Parathyroid adenoma (tissue), 2 donors: Measurements from ENCODE around the gene QRFP.

Experiments
- H2AFZ ChIP-seq: fragments of 300-600 bp; sonication (generic); one replicate; pipeline ENCODE4 v1.7.0; 2017; ENCODE audit warnings: antibody characterized with exemption, mild to moderate bottlenecking
- H3K27ac ChIP-seq: fragments of 300-600 bp; sonication (generic); one replicate; pipeline ENCODE4 v1.7.0; 2017
- H3K27me3 ChIP-seq: fragments of 300-600 bp; sonication (generic); one replicate; pipeline ENCODE4 v1.7.0; 2017; ENCODE audit warnings: low read length; ENCODE audit not compliant: control insufficient read depth, insufficient read depth
- H3K36me3 ChIP-seq: fragments of 300-600 bp; sonication (generic); one replicate; pipeline ENCODE4 v1.7.0; 2017; ENCODE audit warnings: low read length; ENCODE audit not compliant: control insufficient read depth, insufficient read depth
- H3K4me1 ChIP-seq: fragments of 300-600 bp; sonication (generic); one replicate; pipeline ENCODE4 v1.7.0; 2017; ENCODE audit warnings: control low read depth
- H3K4me2 ChIP-seq: fragments of 300-600 bp; sonication (generic); one replicate; pipeline ENCODE4 v1.7.0; 2017; ENCODE audit warnings: low read length
- H3K4me3 ChIP-seq: fragments of 300-600 bp; sonication (generic); one replicate; pipeline ENCODE4 v1.7.0; 2017; ENCODE audit warnings: low read depth, low read length
- H3K79me2 ChIP-seq: fragments of 300-600 bp; sonication (generic); one replicate; pipeline ENCODE4 v1.7.0; 2017; ENCODE audit warnings: control low read depth
- H3K9ac ChIP-seq: fragments of 300-600 bp; sonication (generic); one replicate; pipeline ENCODE4 v1.7.0; 2017; ENCODE audit warnings: mild to moderate bottlenecking
- H3K9me3 ChIP-seq: fragments of 300-600 bp; sonication (generic); one replicate; pipeline ENCODE4 v1.7.0; 2017; ENCODE audit warnings: low read length; ENCODE audit not compliant: control insufficient read depth
- TF ChIP-seq, protein P1 (sequence below): fragments of 300-600 bp; sonication (generic); IDR thresholded peaks from one replicate; pipeline ENCODE4 v1.7.0; 2017; ENCODE audit warnings: antibody characterized with exemption, mild to moderate bottlenecking
- donor health status: primary hyperparathyroidism.

The QRFP gene

DNA sequence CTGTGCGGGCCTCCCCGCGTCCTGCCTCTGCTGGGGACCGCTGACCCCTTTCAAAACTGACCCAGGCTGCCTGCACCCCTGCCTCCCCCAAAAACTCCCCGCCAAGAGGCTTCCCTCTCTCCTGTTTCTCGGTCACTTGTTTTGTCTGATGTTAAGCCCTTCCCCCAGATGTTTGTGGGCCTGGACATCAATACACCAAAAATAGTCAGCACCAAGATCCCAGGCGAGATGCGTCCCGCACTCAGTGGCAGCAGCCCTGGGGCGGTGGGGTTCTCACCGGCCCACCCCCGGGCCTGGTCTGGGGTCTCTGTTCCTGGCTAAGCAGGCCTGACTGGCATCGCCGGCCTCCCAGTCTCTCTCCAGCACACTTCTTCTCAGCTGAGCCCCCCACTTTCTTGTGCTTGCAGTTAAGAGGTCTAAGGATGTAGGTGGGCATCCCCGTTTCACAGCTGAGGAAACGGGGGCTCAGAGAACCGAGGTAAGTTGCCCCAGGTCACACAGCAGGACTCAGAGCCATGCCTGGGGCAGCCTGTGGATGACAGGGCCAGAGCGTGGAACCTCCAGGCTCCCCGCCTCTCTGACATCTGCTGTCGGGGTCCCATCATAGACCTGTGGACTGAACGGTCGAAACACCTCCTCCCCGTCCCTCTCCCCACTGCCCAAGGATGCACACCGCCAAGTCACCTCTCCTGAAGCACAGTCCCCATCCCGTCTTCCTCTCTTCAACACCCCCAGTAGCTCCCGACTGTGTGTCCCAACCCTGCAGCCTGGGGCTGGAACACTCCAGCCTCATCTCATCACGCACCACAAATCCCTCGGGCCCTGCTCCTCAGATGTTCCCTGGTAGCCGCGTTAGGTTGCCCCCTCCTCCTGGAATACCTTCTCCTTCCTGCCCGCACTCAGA, 25.6 kb upstream of the QRFP start:
- Histone ChIP-seq H3K27ac (no peak overlapping the region), H3K27me3 (no peaks in the 10 kb centered on the region), H2AFZ (no peak overlapping the region)

DNA sequence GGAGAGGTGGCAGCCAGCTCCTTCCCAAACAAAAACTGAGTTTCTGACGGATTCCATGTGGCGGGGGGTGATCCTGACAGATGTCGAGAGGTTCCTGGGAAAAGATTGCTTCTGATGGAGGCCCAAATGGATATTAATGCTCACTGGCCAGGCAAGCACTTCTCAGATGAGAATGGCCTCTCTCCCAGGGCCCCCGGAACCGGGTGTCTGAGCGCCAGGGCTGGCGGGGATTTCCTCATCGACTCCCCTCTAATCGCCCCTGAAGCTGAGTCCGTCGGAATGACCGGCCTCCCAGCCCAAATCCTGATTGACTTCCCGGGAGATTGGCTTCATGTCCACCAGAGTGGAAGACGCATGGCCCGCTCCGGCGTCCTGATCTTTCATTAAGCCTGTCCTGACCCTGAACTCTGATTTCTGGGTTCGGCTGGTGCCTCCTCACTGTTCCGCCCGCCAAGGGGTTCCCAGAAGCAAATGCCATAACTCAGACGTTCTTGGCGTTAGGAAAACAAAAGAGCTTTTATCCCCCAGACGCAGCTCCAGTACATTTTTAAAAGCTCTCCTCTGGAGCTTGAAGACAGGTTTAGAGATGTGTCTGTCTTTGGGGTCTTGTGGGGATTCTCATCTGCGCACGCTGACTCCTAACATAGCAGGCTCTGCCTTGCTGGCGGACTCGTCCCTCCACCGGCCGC, 24.8 kb upstream of the QRFP start:
- no peaks in the 10 kb centered on the region for H3K27me3 ChIP-seq
- no peaks in the 10 kb centered on the region for H3K79me2 ChIP-seq
- no peak overlapping the region for H3K4me2 ChIP-seq
- no peaks in the 10 kb centered on the region for H3K4me1 ChIP-seq
- TF ChIP-seq, protein P1, sequence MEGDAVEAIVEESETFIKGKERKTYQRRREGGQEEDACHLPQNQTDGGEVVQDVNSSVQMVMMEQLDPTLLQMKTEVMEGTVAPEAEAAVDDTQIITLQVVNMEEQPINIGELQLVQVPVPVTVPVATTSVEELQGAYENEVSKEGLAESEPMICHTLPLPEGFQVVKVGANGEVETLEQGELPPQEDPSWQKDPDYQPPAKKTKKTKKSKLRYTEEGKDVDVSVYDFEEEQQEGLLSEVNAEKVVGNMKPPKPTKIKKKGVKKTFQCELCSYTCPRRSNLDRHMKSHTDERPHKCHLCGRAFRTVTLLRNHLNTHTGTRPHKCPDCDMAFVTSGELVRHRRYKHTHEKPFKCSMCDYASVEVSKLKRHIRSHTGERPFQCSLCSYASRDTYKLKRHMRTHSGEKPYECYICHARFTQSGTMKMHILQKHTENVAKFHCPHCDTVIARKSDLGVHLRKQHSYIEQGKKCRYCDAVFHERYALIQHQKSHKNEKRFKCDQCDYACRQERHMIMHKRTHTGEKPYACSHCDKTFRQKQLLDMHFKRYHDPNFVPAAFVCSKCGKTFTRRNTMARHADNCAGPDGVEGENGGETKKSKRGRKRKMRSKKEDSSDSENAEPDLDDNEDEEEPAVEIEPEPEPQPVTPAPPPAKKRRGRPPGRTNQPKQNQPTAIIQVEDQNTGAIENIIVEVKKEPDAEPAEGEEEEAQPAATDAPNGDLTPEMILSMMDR = no peak
- no peaks in the 10 kb centered on the region for H3K36me3 ChIP-seq
- H2AFZ ChIP-seq = no peak overlapping the region
- no peak overlapping the region for H3K4me3 ChIP-seq
- H3K9ac ChIP-seq = no peak overlapping the region
- H3K27ac ChIP-seq = no peak overlapping the region
- H3K9me3 ChIP-seq = no peaks in the 10 kb centered on the region

More for the DNA sequence above, 25.6 kb upstream of the QRFP start:
- H3K9me3 ChIP-seq = no peaks in the 10 kb centered on the region
- no peaks in the 10 kb centered on the region for H3K4me1 ChIP-seq
- H3K36me3 ChIP-seq = no peaks in the 10 kb centered on the region
- H3K4me2 ChIP-seq = no peak overlapping the region
- no peaks in the 10 kb centered on the region for H3K79me2 ChIP-seq
- TF ChIP-seq, protein P1 = no peak
- no peak overlapping the region for H3K4me3 ChIP-seq
- no peak overlapping the region for H3K9ac ChIP-seq

DNA sequence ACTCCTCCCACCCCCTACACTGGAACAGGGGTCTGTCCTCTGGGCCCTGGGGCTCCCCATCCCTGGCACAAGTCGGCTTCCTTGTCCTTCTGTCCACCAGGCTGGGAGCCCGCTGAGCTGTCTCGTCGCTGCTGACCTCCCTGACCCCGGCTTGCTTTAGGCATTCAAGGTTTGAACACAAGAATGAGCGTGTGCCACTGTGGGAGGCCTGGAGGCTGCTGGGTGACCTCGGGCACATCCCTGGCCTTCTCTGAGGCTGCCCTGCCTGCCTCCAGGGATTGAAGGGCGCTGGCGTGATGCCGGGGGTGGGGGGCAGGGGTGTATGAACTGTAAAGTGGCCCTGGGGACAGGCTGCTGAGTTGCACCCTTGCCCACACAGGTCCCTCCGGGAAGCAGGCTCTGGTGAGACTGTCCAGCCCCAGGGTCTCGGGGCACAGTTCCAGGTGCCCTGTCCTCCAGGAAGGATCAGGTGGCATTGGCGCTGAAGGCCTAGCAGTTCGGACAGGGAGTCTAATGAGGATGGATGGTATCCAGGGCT, 24.2 kb upstream of the QRFP start:
- Histone ChIP-seq H2AFZ (no peak overlapping the region), H3K4me2 (no peak overlapping the region), H3K27ac (no peak overlapping the region), H3K36me3 (no peaks in the 10 kb centered on the region), H3K4me1 (no peaks in the 10 kb centered on the region), H3K27me3 (no peaks in the 10 kb centered on the region), H3K4me3 (no peak overlapping the region), H3K79me2 (no peaks in the 10 kb centered on the region), H3K9me3 (no peaks in the 10 kb centered on the region), H3K9ac (no peak overlapping the region)
- TF ChIP-seq, protein P1 = no peak

DNA sequence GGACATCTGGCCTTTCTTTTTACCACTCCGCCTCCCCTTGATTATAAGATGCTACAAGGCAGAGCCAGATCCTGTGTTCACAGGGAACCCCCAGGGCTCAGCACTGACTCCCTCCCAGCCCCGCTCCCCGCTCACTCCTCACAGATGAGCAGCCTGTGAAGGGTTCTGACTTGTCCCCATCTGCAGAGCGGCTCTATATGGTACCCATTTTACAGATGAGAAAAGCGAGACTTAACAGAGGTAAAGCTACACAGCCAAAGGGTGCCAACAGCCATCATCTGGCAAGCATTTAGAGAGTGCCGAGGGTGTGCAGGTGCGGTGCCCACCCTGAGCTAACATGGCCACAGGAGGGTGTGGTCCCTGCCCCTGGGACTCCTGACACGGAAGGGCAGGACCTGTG, 23.6 kb upstream of the QRFP start:
- no peaks in the 10 kb centered on the region for H3K36me3 ChIP-seq
- no peaks in the 10 kb centered on the region for H3K4me1 ChIP-seq
- no peak overlapping the region for H2AFZ ChIP-seq
- no peaks in the 10 kb centered on the region for H3K9me3 ChIP-seq
- no peak overlapping the region for H3K27ac ChIP-seq
- H3K4me2 ChIP-seq = no peak overlapping the region
- no peaks in the 10 kb centered on the region for H3K79me2 ChIP-seq
- TF ChIP-seq, protein P1 = no peak
- H3K4me3 ChIP-seq = no peak overlapping the region
- H3K9ac ChIP-seq = no peak overlapping the region
- no peaks in the 10 kb centered on the region for H3K27me3 ChIP-seq
